OCI-LY1 (cell line): ENCODE results near the gene CYB561.

Experiments
- EZH2 ChIP-seq: fragments of 200-600 bp; sonication (generic), shearing (Covaris generic); IDR thresholded peaks from 2 replicates; pipeline ENCODE4 v1.8.0; 2017; ENCODE audit warnings: borderline replicate concordance, mixed run types, mild to moderate bottlenecking, antibody characterized with exemption, low read length, moderate library complexity, mixed read lengths
- TF ChIP-seq, protein P1 (sequence below): fragments of 200-600 bp; sonication (generic), shearing (Covaris generic); IDR thresholded peaks from 2 replicates; pipeline ENCODE4 v1.5.1; 2017; ENCODE audit warnings: mild to moderate bottlenecking, antibody characterized with exemption, low read length, moderate library complexity, mixed read lengths

- TF ChIP-seq, protein P1, sequence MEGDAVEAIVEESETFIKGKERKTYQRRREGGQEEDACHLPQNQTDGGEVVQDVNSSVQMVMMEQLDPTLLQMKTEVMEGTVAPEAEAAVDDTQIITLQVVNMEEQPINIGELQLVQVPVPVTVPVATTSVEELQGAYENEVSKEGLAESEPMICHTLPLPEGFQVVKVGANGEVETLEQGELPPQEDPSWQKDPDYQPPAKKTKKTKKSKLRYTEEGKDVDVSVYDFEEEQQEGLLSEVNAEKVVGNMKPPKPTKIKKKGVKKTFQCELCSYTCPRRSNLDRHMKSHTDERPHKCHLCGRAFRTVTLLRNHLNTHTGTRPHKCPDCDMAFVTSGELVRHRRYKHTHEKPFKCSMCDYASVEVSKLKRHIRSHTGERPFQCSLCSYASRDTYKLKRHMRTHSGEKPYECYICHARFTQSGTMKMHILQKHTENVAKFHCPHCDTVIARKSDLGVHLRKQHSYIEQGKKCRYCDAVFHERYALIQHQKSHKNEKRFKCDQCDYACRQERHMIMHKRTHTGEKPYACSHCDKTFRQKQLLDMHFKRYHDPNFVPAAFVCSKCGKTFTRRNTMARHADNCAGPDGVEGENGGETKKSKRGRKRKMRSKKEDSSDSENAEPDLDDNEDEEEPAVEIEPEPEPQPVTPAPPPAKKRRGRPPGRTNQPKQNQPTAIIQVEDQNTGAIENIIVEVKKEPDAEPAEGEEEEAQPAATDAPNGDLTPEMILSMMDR: no peak
- no peak for TF ChIP-seq EZH2
Measured at GRCh38 chr17:63446753-63447470, 806 bp upstream of the CYB561 start.
